ENCODE data around the gene GP5. TPM values are rescaled to one million over a fixed set of nuclear protein-coding genes. Genes with fewer than 3 reads are reported as not detected.

The GP5 gene
- polyA plus RNA-seq, 1 of the 3 experiments (the other 2 are of a cell fraction): 0.13 TPM

GRCh38 chr3:194348354-194348753, 50.7 kb downstream of the GP5 start:
- H3K36me3 ChIP-seq (replicated peaks in 1 of 2; ENCODE audit: control insufficient read depth in 1 of 2, insufficient read depth in 2 of 2, low read length in 1 of 2): no peaks in the 10 kb centered on the region
- peaks cover 9% of the 10 kb centered on the region for H3F3A ChIP-seq (replicated peaks; ENCODE audit: insufficient read depth)
- no peaks in the 10 kb centered on the region for H3K27me3 ChIP-seq (ENCODE audit: insufficient read depth)
- no peak overlapping the region for H3K9ac ChIP-seq
- no peak for TF ChIP-seq USF2 (IDR thresholded peaks at IDR 0.05; ENCODE audit: borderline replicate concordance, low read depth, low read length)
- TF ChIP-seq JUND (IDR thresholded peaks at IDR 0.05): no peak
- TF ChIP-seq TAF1 (IDR thresholded peaks at IDR 0.05; ENCODE audit: borderline replicate concordance, low read depth, low read length): no peak
- TF ChIP-seq MAX (IDR thresholded peaks at IDR 0.05; ENCODE audit: low read depth): no peak
- no peak for TF ChIP-seq PBX3 (IDR thresholded peaks at IDR 0.05)
- DNase-seq: no peak
- H3K27ac ChIP-seq (ENCODE audit: low read depth in 2 of 2, low read length in 1 of 2): no peak overlapping the region
- no peaks in the 10 kb centered on the region for H3K79me2 ChIP-seq (ENCODE audit: insufficient read depth)
- no peaks in the 10 kb centered on the region for H4K20me1 ChIP-seq (ENCODE audit: insufficient read depth)
- no peaks in the 10 kb centered on the region for H3K9me3 ChIP-seq
- no peak overlapping the region for H3K4me3 ChIP-seq (ENCODE audit: low read depth in 2 of 2, low read length in 1 of 2)
- peaks cover 4 to 5% of the 10 kb centered on the region in 2 experiments; a peak in 2 of 4 replicates for H3K4me1 ChIP-seq (ENCODE audit: control insufficient read depth in 1 of 2, insufficient read depth in 2 of 2, low read depth in 1 of 2, low read length in 1 of 2)
- H3K9me2 ChIP-seq: no peaks in the 10 kb centered on the region
- 82% methylated on average over 6 of the region's 6 CpGs for WGBS (ENCODE audit: low lambda C conversion rate)
- H3K4me2 ChIP-seq: no peak overlapping the region
- POLR2A ChIA-PET: no interaction called here
- CTCF ChIA-PET: no interaction called here
- H2AFZ ChIP-seq (ENCODE audit: low read depth): no peak overlapping the region

GRCh38 chr3:194346621-194347020, 52.4 kb downstream of the GP5 start:
- TF ChIP-seq EP300 (IDR thresholded peaks at IDR 0.05; ENCODE audit: borderline replicate concordance in 1 of 2, low read depth in 1 of 2, low read length in 1 of 2): no peak
- no peak for TF ChIP-seq GABPA (IDR thresholded peaks at IDR 0.05; ENCODE audit: low read depth)
- TF ChIP-seq FOSL2 (IDR thresholded peaks at IDR 0.05; ENCODE audit: borderline replicate concordance, low read depth): no peak
- no peak for TF ChIP-seq NRF1 (IDR thresholded peaks at IDR 0.05; ENCODE audit: low read depth, low read length)
- no peak for TF ChIP-seq TAF1 (IDR thresholded peaks at IDR 0.05; ENCODE audit: borderline replicate concordance, low read depth, low read length)
- TF ChIP-seq CTCF (IDR thresholded peaks at IDR 0.05): no peak
- TF ChIP-seq TCF12 (IDR thresholded peaks at IDR 0.05): no peak
- no peak for TF ChIP-seq ELF1 (IDR thresholded peaks at IDR 0.05)
- no peak for TF ChIP-seq PBX3 (IDR thresholded peaks at IDR 0.05)
- no peak for TF ChIP-seq YY1 (IDR thresholded peaks at IDR 0.05; ENCODE audit: low read depth)
- no peak for TF ChIP-seq IRF3 (IDR thresholded peaks at IDR 0.05; ENCODE audit: low read depth, low read length)
- TF ChIP-seq SMC3 (IDR thresholded peaks at IDR 0.05; ENCODE audit: low read depth, low read length): no peak
- TF ChIP-seq JUND (IDR thresholded peaks at IDR 0.05): no peak
- no peak for TF ChIP-seq FOXJ3 (CRISPR knock-in tag; IDR thresholded peaks at IDR 0.05)
- TF ChIP-seq EZH2phosphoT487 (IDR thresholded peaks at IDR 0.05; ENCODE audit: borderline replicate concordance, low read depth): no peak
- no peak for TF ChIP-seq TEAD4 (IDR thresholded peaks at IDR 0.05; ENCODE audit: borderline replicate concordance, insufficient read depth)
- TF ChIP-seq MXI1 (IDR thresholded peaks at IDR 0.05; ENCODE audit: low read depth, low read length): no peak
- TF ChIP-seq FOXM1 (IDR thresholded peaks at IDR 0.05; ENCODE audit: low read depth): no peak
- no peak for TF ChIP-seq NFIC (IDR thresholded peaks at IDR 0.05; ENCODE audit: borderline replicate concordance)
- ChIA-PET CTCF (interaction anchor here (0.6 to 18.8 kb wide), 8 partner anchors 8 to 313 kb away, joined by 3 to 326 read pairs (median 28); partner anchors contain the start of gene LRRC15), POLR2A (interaction anchor here (1.3 kb wide), 1 partner anchor 10 kb away, joined by 3 read pairs; no protein-coding TSS in a partner anchor)
- no peak for DNase-seq
- Histone ChIP-seq H3K9me2 (no peaks in the 10 kb centered on the region), H2AFZ (ENCODE audit: low read depth) (no peak overlapping the region), H3K79me2 (ENCODE audit: insufficient read depth) (no peaks in the 10 kb centered on the region), H3K4me1 (ENCODE audit: control insufficient read depth in 1 of 2, insufficient read depth in 2 of 2, low read depth in 1 of 2, low read length in 1 of 2) (peaks cover 4 to 5% of the 10 kb centered on the region in 2 experiments; a peak in 2 of 4 replicates), H3K4me3 (ENCODE audit: low read depth in 2 of 2, low read length in 1 of 2) (no peak overlapping the region), H3K9ac (no peak overlapping the region), H3K9me3 (no peaks in the 10 kb centered on the region), H4K20me1 (ENCODE audit: insufficient read depth) (no peaks in the 10 kb centered on the region), H3K27ac (ENCODE audit: low read depth in 2 of 2, low read length in 1 of 2) (no peak overlapping the region), H3K36me3 (replicated peaks in 1 of 2; ENCODE audit: control insufficient read depth in 1 of 2, insufficient read depth in 2 of 2, low read length in 1 of 2) (no peaks in the 10 kb centered on the region), H3K27me3 (ENCODE audit: insufficient read depth) (no peaks in the 10 kb centered on the region), H3F3A (replicated peaks; ENCODE audit: insufficient read depth) (peaks cover 9% of the 10 kb centered on the region), H3K4me2 (no peak overlapping the region)
- 79% methylated on average over 4 of the region's 5 CpGs for WGBS (ENCODE audit: low lambda C conversion rate)
